DOHH2 (cell line): Measurements from ENCODE around the gene MGRN1.

Experiments
- EZH2phosphoT487 ChIP-seq: fragments of 200-600 bp; sonication (generic); IDR thresholded peaks from 2 replicates; pipeline ENCODE4 v1.6.1; 2017; ENCODE audit warnings: borderline replicate concordance, mild to moderate bottlenecking, antibody characterized with exemption, low read length, moderate library complexity, mixed read lengths
- TF ChIP-seq, protein P1 (sequence below): fragments of 200-600 bp; sonication (generic); IDR thresholded peaks from one replicate; pipeline ENCODE4 v1.5.1; 2014; ENCODE audit warnings: antibody characterized with exemption, mild to moderate bottlenecking, low read depth, low read length; ENCODE audit not compliant: poor library complexity, severe bottlenecking

- TF ChIP-seq, protein P1, sequence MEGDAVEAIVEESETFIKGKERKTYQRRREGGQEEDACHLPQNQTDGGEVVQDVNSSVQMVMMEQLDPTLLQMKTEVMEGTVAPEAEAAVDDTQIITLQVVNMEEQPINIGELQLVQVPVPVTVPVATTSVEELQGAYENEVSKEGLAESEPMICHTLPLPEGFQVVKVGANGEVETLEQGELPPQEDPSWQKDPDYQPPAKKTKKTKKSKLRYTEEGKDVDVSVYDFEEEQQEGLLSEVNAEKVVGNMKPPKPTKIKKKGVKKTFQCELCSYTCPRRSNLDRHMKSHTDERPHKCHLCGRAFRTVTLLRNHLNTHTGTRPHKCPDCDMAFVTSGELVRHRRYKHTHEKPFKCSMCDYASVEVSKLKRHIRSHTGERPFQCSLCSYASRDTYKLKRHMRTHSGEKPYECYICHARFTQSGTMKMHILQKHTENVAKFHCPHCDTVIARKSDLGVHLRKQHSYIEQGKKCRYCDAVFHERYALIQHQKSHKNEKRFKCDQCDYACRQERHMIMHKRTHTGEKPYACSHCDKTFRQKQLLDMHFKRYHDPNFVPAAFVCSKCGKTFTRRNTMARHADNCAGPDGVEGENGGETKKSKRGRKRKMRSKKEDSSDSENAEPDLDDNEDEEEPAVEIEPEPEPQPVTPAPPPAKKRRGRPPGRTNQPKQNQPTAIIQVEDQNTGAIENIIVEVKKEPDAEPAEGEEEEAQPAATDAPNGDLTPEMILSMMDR, result no peak
- TF ChIP-seq EZH2phosphoT487, result no peak
Observed at GRCh38 chr16:4655801-4656200, 31.2 kb downstream of the MGRN1 start.
